Anterior cingulate cortex (tissue), 58 donors: Measurements from ENCODE around the gene ACY1.

Source experiments
- DNase-seq, 58 donors: peaks; one replicate each; lab custom pipeline; 2025; lab: John Stamatoyannopoulos, UW

Gene ACY1

GRCh38 chr3:52037291-52037690 is 54.0 kb downstream of the ACY1 start:
- DNase-seq = no peak

- peak in 1 of 58 donors; percentile 27 for DNase-seq
Observed at GRCh38 chr3:52038227-52038626, 54.9 kb downstream of the ACY1 start.
